SU-DHL-6 (cell line): Measurements from ENCODE around the gene RHCG.

ENCODE experiments used
- H2AFZ ChIP-seq: fragments of 200-600 bp; sonication (generic); 2 replicates; pipeline ENCODE4 v1.6.1; 2014; ENCODE audit warnings: low read depth, mild to moderate bottlenecking, moderate library complexity, mixed read lengths, antibody characterized with exemption, low read length; ENCODE audit not compliant: severe bottlenecking
- H3F3A ChIP-seq: fragments of 200-600 bp; shearing (Covaris generic); 2 replicates; pipeline ENCODE4 v1.6.0; 2016; ENCODE audit warnings: antibody characterized with exemption, mild to moderate bottlenecking; ENCODE audit not compliant: insufficient read depth
- H3K27ac ChIP-seq: fragments of 200-600 bp; sonication (generic); 2 replicates; pipeline ENCODE4 v1.5.1; 2016; ENCODE audit warnings: low read depth, mild to moderate bottlenecking, low read length, moderate library complexity, mixed read lengths
- H3K27me3 ChIP-seq: fragments of 200-600 bp; sonication (generic), shearing (Covaris generic); 2 replicates; pipeline ENCODE4 v1.6.0; 2014; ENCODE audit warnings: mild to moderate bottlenecking, low read length
- H3K36me3 ChIP-seq: fragments of 200-600 bp; sonication (generic); 2 replicates; pipeline ENCODE4 v1.6.1; 2014; ENCODE audit warnings: mild to moderate bottlenecking, low read length, mixed read lengths
- H3K4me2 ChIP-seq: fragments of 300-600, 200-600 bp; shearing (Covaris generic), sonication (generic); 2 replicates; pipeline ENCODE4 v1.6.0; 2014; ENCODE audit warnings: low read length, low read depth, mild to moderate bottlenecking; ENCODE audit not compliant: poor library complexity, severe bottlenecking
- H3K4me3 ChIP-seq: fragments of 200-600 bp; sonication (generic); 2 replicates; pipeline ENCODE4 v1.5.1; 2014; ENCODE audit warnings: antibody characterized with exemption, low read length, mild to moderate bottlenecking, mixed read lengths; ENCODE audit not compliant: insufficient read depth, poor library complexity, severe bottlenecking
- H3K79me2 ChIP-seq: fragments of 200-600 bp; sonication (generic); 2 replicates; pipeline ENCODE4 v1.6.1; 2014; ENCODE audit warnings: mild to moderate bottlenecking, low read length, moderate library complexity; ENCODE audit not compliant: insufficient read depth
- H3K9ac ChIP-seq: fragments of 200-600 bp; sonication (generic); 2 replicates; pipeline ENCODE4 v1.7.0; 2014; ENCODE audit warnings: mild to moderate bottlenecking, low read length
- H3K9me2 ChIP-seq: fragments of 200-600 bp; sonication (generic); replicated peaks from 2 replicates; pipeline ENCODE4 v1.6.1; 2014; ENCODE audit warnings: low read length; ENCODE audit not compliant: insufficient read depth
- H3K9me3 ChIP-seq: fragments of 200-600 bp; sonication (generic); 2 replicates; pipeline ENCODE4 v1.6.1; 2014; ENCODE audit warnings: low read length, mixed read lengths; ENCODE audit not compliant: insufficient read depth
- H4K20me1 ChIP-seq: fragments of 200-600 bp; sonication (generic); 2 replicates; pipeline ENCODE4 v1.6.1; 2014; ENCODE audit warnings: low read depth, mild to moderate bottlenecking, antibody characterized with exemption, low read length, moderate library complexity, mixed read lengths
- CTCF ChIP-seq: fragments of 200-600 bp; sonication (generic); IDR thresholded peaks from one replicate; pipeline ENCODE4 v1.5.1; 2017; ENCODE audit warnings: antibody characterized with exemption, mild to moderate bottlenecking, low read length, moderate library complexity; ENCODE audit not compliant: insufficient read depth, poor library complexity, severe bottlenecking
- EZH2phosphoT487 ChIP-seq: fragments of 200-600 bp; sonication (generic), shearing (Covaris generic); conservative IDR thresholded peaks from 2 replicates; pipeline ENCODE4 v1.6.1; 2018; ENCODE audit warnings: mild to moderate bottlenecking, antibody characterized with exemption, low read length, moderate library complexity, mixed read lengths

Gene RHCG

GRCh38 chr15:89539027-89539426, 42.6 kb upstream of the RHCG start:
- Histone ChIP-seq H3K9me3 (peaks cover 10% of the 10 kb centered on the region; the same call in 1 of the 2 replicates), H2AFZ (no peak overlapping the region), H3K36me3 (no peaks in the 10 kb centered on the region), H3K4me3 (no peak overlapping the region), H3K27ac (no peak overlapping the region), H4K20me1 (no peaks in the 10 kb centered on the region), H3K9me2 (no peaks in the 10 kb centered on the region), H3F3A (no peaks in the 10 kb centered on the region), H3K9ac (no peak overlapping the region), H3K4me2 (no peak overlapping the region), H3K79me2 (no peaks in the 10 kb centered on the region), H3K27me3 (no peaks in the 10 kb centered on the region)
- TF ChIP-seq CTCF = no peak
- no peak for TF ChIP-seq EZH2phosphoT487

GRCh38 chr15:89533861-89534544, 37.6 kb upstream of the RHCG start:
- TF ChIP-seq EZH2phosphoT487 (no peak), CTCF (no peak)
- Histone ChIP-seq H3K27me3 (no peaks in the 10 kb centered on the region), H3K4me2 (no peak overlapping the region), H3K36me3 (no peaks in the 10 kb centered on the region), H3K9me2 (no peaks in the 10 kb centered on the region), H2AFZ (no peak overlapping the region), H3K27ac (no peak overlapping the region), H3K79me2 (no peaks in the 10 kb centered on the region), H3K9ac (no peak overlapping the region), H4K20me1 (no peaks in the 10 kb centered on the region), H3K9me3 (peaks cover 10% of the 10 kb centered on the region; the same call in 1 of the 2 replicates), H3F3A (no peaks in the 10 kb centered on the region), H3K4me3 (no peak overlapping the region)

- no peaks in the 10 kb centered on the region for H3F3A ChIP-seq
- no peak for TF ChIP-seq CTCF
- no peak for TF ChIP-seq EZH2phosphoT487
- H3K36me3 ChIP-seq = no peaks in the 10 kb centered on the region
- H3K9ac ChIP-seq = no peak overlapping the region
- H2AFZ ChIP-seq = no peak overlapping the region
- no peak overlapping the region for H3K27ac ChIP-seq
- H4K20me1 ChIP-seq = no peaks in the 10 kb centered on the region
- H3K79me2 ChIP-seq = no peaks in the 10 kb centered on the region
- H3K27me3 ChIP-seq = no peaks in the 10 kb centered on the region
- no peak overlapping the region for H3K4me2 ChIP-seq
- H3K4me3 ChIP-seq = no peak overlapping the region
- H3K9me3 ChIP-seq = no peaks in the 10 kb centered on the region
- no peaks in the 10 kb centered on the region for H3K9me2 ChIP-seq
These were observed 35.6 kb upstream of the RHCG start for GRCh38 chr15:89531796-89532537.
